Upper lobe of right lung (tissue), 1 donor: ENCODE measurements around the gene PLAGL1. TPM values are rescaled to one million over a fixed set of nuclear protein-coding genes. Genes with fewer than 3 reads are reported as not detected.

Experiments
- ATAC-seq: fragments of 200-7000 bp; cut with Tn5 transposase; one replicate; pipeline ENCODE4 v1.9.1; 2020; ENCODE audit warnings: mild to moderate bottlenecking, moderate library complexity
- DNase-seq: peaks from one replicate; pipeline ENCODE4 v3.0.0-alpha.2; 2020
- H3K27ac ChIP-seq: fragments of 200-600 bp; one replicate; pipeline ENCODE4 v1.8.0; 2022
- H3K27me3 ChIP-seq: fragments of 200-600 bp; one replicate; pipeline ENCODE4 v1.8.0; 2022; ENCODE audit warnings: mild to moderate bottlenecking
- H3K36me3 ChIP-seq: fragments of 200-600 bp; one replicate; pipeline ENCODE4 v1.8.0; 2022
- H3K4me1 ChIP-seq: fragments of 200-600 bp; one replicate; pipeline ENCODE4 v1.8.0; 2022
- H3K4me3 ChIP-seq: fragments of 200-600 bp; one replicate; pipeline ENCODE4 v1.8.0; 2022; ENCODE audit warnings: mild to moderate bottlenecking
- H3K9me3 ChIP-seq: fragments of 200-600 bp; one replicate; pipeline ENCODE4 v1.8.0; 2022
- CTCF ChIP-seq: fragments of 200-600 bp; IDR thresholded peaks from one replicate; pipeline ENCODE4 v1.8.0; 2022; ENCODE audit warnings: antibody characterized with exemption
- intact Hi-C: fragments of 100-400 bp; cut with DNase I; formaldehyde crosslinking; loops from one replicate; pipeline ENCODE4 v1.11.0; 2022
- total RNA-seq: library from RNA; stranded (reverse); fragmentation: NEBNext Ultra II Directional; extraction: Animal tissue kit (Norgen Biotek cat#: 25700); gene quantifications from one replicate; pipeline ENCODE4 v1.2.1, GENCODE V29; 2021
- donor health status: DM: no; HTN: yes; CAD: no; lungs with severe emphysema.

PLAGL1 gene
- total RNA-seq, 1 donor from 2014 or later, result 34.8 TPM

DNA sequence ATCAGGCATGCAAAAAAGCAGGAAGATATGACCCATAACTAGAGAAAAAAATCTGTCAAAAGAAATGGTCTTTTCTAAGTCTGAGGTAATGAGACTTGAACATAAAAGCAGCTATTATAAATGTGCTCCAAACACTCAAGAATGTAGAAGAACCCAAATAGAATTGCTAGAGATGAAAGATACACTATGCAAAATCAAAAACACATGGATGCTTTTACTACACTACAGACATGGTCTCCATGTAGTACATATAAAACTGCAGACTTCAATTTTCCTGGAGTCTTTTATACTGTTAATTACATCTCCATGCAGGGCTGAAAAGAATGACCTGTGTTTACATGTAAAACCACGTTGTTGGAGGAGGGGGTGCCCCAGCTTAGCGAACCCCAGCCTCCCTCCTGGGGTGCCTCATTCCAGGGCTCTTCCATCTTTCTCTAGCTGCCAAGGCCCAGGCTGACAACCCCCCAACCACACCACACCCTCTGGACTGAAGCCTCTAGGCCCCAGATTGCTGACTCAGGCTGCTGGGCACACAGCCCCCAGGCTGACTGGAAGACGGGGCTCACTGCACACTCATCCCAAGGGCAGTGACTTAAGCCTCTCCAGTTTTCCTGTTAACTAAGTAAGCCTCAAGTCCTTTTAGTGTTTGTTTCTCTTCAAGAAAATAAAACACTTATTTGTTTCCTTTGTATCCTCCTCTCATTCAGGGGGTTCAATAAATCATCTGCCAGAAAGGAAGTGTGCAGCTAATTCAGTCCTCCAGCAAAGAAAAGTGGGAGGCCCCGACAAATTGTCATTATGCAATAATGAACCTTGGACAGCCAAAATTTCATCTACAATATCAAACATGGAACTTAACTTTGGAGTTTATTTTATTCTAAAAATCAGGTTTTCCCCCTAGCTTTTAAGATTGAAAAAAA is 26.0 kb upstream of the PLAGL1 start:
- Histone ChIP-seq H3K36me3 (no peaks in the 10 kb centered on the region), H3K27ac (no peak overlapping the region), H3K4me3 (no peak overlapping the region), H3K9me3 (no peaks in the 10 kb centered on the region), H3K4me1 (peaks cover 4% of the 10 kb centered on the region), H3K27me3 (no peaks in the 10 kb centered on the region)
- intact Hi-C loops, result no loop called here
- TF ChIP-seq CTCF, result no peak
- no peak for ATAC-seq
- no peak for DNase-seq

GRCh38 chr6:144029452-144029851 is 21.4 kb upstream of the PLAGL1 start:
- Histone ChIP-seq H3K27ac (no peak overlapping the region), H3K27me3 (no peaks in the 10 kb centered on the region), H3K9me3 (no peaks in the 10 kb centered on the region), H3K4me1 (no peaks in the 10 kb centered on the region), H3K4me3 (no peak overlapping the region), H3K36me3 (no peaks in the 10 kb centered on the region)
- intact Hi-C loops, result no loop called here
- ATAC-seq (no peak), DNase-seq (no peak)
- TF ChIP-seq CTCF, result no peak

GRCh38 chr6:144027932-144028587 is 20.0 kb upstream of the PLAGL1 start:
- H3K27ac ChIP-seq, result no peak overlapping the region
- no peak for ATAC-seq
- H3K4me3 ChIP-seq, result no peak overlapping the region
- H3K4me1 ChIP-seq, result no peaks in the 10 kb centered on the region
- H3K36me3 ChIP-seq, result no peaks in the 10 kb centered on the region
- H3K27me3 ChIP-seq, result no peaks in the 10 kb centered on the region
- intact Hi-C loops, result no loop called here
- H3K9me3 ChIP-seq, result no peaks in the 10 kb centered on the region
- DNase-seq, result no peak
- TF ChIP-seq CTCF, result no peak

DNA sequence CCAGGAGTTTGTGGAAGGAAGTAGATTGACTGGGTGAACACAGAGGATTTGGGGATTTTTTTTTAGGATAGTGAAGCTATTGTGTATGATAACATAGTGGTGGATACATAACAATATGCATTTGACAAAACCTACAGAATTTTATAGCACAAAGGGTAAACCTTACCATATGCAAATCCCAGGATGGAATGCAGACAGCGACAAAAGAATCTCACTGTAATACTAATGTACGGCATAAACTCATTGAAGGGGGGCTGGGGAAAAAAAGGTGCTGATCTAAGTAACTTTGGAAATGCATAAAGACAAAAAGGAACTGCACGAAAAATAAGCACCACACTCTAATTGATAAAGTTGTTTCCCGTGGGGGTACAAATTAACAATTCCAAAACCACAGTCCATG is 15.2 kb upstream of the PLAGL1 start:
- H3K9me3 ChIP-seq, result no peaks in the 10 kb centered on the region
- ATAC-seq (no peak), DNase-seq (no peak)
- intact Hi-C loops, result no loop called here
- no peaks in the 10 kb centered on the region for H3K27me3 ChIP-seq
- H3K4me3 ChIP-seq, result no peak overlapping the region
- H3K4me1 ChIP-seq, result no peaks in the 10 kb centered on the region
- TF ChIP-seq CTCF, result no peak
- no peaks in the 10 kb centered on the region for H3K36me3 ChIP-seq
- no peak overlapping the region for H3K27ac ChIP-seq

DNA sequence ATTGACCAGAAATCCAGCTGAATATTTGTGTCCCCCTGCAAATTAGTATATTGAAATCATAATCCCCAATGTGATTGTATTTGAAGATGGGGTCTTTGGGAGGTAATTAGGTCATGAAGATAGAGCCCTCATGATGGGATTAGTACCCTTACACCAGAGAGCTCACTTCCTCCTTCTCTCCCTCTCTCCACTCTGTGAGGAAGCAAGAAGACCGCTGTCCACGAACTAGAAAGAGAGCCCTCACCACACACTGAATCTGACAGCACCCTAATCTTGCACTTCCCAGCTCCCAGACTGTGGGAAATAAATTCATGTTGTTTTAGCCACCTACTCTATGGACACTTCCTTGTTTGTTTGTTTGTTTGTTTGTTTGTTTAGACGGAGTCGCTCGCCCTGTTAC is 11.9 kb upstream of the PLAGL1 start:
- intact Hi-C loops, result no loop called here
- TF ChIP-seq CTCF, result no peak
- Histone ChIP-seq H3K9me3 (no peaks in the 10 kb centered on the region), H3K27ac (no peak overlapping the region), H3K36me3 (no peaks in the 10 kb centered on the region), H3K4me1 (no peaks in the 10 kb centered on the region), H3K4me3 (no peak overlapping the region), H3K27me3 (no peaks in the 10 kb centered on the region)
- DNase-seq, result no peak
- ATAC-seq, result peak; percentile 65
